ENCODE data around the gene BCAT1.

DNA sequence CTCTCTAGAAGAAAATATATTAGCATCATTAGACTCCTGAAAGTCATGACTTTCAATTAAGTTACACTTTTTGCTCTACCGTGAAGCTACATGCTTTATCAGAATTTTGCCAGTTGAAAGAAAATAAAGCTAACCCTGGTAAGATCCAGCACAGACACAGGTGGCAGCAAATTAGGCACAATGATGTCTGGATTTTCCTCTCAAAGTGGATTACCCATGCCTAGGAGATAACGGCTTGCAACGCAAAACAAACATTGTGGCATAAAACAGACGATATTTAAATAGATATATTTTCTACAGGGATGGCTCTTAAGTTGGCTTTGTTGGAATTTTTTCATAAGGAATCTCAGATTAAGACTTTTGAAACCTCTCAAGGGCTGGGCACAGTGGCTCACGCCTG lies 33.4 kb downstream of the BCAT1 start:
- TF ChIP-seq, protein P1, sequence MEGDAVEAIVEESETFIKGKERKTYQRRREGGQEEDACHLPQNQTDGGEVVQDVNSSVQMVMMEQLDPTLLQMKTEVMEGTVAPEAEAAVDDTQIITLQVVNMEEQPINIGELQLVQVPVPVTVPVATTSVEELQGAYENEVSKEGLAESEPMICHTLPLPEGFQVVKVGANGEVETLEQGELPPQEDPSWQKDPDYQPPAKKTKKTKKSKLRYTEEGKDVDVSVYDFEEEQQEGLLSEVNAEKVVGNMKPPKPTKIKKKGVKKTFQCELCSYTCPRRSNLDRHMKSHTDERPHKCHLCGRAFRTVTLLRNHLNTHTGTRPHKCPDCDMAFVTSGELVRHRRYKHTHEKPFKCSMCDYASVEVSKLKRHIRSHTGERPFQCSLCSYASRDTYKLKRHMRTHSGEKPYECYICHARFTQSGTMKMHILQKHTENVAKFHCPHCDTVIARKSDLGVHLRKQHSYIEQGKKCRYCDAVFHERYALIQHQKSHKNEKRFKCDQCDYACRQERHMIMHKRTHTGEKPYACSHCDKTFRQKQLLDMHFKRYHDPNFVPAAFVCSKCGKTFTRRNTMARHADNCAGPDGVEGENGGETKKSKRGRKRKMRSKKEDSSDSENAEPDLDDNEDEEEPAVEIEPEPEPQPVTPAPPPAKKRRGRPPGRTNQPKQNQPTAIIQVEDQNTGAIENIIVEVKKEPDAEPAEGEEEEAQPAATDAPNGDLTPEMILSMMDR (IDR thresholded peaks at IDR 0.05), result no peak
- no peak for TF ChIP-seq POLR2A (IDR thresholded peaks at IDR 0.05)
